Raji (cell line): ENCODE data around the gene KIF2A.

ENCODE experiments used
- POLR2A ChIP-seq: IDR thresholded peaks from 2 replicates; pipeline ENCODE4 v1.6.1; 2011; ENCODE audit warnings: low read depth, low read length, control low read depth; ENCODE audit not compliant: insufficient read depth

KIF2A gene

DNA sequence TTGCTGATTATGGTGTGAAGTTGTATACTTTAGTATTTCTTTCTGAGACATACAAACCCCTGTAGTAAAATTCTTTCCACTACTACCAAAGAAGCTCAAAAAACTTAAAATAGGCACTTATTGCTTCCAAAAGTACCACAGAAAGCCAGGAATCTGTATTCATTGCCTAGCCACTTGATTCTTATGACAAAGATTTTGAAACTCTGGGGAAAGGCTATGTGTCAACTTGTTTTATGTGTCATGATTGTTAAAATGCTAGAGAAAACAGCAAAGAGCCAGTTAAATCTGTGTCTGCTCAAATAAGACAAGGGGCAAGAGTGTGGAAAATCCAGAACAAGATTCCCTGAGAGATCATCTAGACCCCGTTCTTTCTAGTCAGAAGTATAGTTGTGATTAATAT lies 6.0 kb downstream of the KIF2A start:
- TF ChIP-seq POLR2A = no peak

DNA sequence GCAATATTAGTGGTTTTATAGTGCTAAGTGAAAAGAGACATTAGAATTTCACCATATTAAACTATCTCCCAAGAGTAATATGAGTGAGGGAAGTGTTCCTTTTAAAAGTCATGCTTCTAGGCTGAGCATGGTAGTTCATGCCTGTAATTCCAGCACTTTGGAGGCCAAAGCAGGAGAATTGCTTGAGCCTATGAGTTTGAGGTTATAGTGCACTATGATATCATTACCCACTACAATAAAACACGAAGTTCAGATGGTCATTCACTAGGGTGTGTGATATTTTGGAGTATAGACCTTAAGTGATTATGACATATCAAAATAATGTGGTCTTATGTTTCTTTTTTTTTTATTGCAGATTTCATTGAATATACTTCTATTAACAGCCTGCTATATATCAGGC lies 6.7 kb downstream of the KIF2A start:
- TF ChIP-seq POLR2A = no peak

DNA sequence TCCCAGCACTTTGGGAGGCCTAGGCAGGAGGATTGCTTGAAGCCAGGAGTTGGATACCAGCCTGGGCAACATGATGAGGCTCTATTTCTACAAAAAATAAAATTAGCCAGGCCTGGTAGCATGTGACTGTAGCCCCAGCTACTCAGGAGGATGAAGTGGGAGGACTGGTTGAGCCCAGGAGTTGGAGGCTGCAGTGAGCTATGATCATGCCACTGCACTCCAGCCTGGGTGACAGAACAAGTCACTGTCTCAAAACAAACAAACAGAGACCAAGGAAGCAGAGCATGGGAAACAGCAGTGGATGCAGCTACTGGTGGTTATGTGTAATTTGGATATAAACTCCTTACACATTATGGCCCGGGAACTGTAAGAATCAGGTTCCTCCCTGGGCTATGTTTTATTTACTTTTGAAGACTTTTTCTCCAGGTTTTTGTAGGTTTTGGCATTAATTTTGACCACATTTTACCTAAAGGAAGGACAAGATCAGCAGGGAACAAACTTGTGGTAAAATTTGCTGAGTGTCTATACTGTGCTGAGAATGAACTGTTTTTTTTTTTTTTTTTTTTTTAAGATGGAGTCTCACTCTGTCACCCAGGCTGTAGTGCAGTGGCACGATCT lies 8.3 kb downstream of the KIF2A start:
- no peak for TF ChIP-seq POLR2A

DNA sequence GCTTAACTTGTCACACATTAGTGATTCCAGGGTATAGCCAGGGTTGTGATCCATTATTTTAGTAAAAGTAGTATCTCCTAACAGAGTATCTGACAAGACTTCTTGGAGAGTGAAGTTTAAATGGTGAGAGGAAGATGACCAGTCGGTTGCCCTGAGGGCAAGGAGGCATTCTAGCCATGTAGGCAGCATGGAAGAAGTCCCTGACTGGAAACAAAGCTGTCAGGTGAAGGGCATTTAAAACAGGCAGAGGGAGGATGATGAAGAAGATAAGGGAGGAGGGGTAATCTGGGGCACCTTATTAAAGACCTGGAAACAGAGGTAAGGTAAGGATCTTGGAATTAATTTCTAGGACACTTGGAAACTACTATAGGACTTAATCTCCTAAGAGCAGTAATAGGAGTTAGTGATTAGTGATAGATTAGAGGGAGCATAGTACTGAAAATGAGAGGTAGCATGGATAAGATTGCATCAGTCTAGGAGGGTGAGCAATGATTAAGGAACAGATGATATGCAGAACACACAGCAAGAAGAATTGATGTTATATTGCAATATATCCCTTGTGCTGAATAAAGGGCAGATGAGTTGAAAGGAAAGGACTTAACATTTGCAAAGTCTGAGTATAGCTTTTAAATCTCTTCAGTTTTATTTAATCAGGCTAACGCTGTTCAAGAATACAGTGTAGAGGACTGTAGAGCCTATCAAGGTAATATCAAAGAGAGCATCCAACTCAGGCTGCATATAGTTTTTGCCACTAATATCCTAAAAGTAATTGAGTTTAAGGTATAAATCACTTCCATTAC lies 9.6 kb downstream of the KIF2A start:
- TF ChIP-seq POLR2A = no peak

DNA sequence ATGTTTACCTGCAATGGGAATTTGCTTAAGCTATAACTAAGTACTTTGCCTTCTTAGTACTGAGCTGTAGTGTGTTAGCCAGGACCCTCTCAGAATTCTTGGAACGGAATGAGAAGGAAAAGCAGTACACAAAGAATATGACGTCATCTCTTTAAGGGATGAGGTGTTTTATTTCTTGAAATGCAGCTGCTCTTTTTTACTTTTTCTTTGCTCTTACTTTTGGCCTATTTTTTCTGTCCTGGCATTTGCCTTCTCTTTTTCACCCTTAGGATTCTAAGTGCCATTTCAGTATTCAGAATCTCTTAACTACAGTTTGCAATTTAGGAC lies 10.1 kb downstream of the KIF2A start:
- TF ChIP-seq POLR2A = no peak

DNA sequence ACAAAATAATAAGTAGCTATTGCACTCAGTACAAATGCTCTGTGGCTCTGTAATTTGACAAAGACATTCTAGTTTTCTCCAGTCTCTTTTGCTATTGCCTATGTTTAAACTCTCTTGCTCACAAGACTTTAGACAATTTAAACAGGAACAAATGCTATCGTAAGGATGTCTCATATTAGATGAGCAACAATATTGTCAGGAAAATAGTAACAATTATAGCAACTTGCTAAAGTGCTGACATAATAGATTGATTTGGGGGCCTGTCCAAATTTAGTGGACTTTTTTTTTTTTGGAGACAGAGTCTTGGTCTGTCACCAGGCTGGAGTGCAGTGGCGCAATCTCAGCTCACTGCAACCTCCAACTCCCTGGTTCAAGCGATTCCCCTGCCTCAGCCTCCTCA lies 11.8 kb downstream of the KIF2A start:
- no peak for TF ChIP-seq POLR2A

DNA sequence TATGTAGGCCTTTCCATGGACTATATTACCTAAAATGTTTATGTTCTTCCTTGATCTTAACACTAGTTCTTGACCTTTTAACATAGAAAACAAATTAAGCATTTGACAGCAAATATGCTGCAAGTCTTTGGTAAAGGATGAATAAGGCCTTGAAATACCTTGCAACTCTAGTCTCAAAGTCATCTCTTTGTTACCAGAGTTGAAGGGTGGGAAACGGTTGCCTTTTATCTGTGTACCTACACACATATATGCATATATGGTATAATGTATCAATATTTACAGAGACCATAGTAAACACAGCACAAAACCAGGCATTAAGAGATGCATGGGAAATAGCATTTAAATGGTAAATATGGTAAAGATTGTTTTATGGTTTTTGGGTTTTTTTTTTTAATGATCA lies 16.5 kb downstream of the KIF2A start:
- TF ChIP-seq POLR2A = no peak

DNA sequence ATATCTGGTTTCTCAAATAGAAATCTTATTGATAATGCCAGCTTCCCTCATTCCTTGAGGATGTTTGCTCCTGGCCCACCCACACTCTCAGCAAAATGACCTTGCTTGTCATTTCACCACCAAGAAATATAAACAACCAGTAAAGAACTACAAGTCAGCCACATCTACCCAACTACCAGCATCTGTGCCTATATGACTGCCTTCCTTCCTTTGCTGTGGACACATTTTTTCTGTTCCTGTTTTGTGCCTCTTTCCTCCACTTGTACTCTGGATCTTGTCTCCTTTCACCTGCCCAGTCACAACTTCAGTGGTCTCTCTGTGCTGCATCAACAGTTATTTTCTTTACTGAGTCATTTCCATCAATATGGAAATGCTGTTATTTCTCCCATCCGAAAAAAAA lies 20.3 kb downstream of the KIF2A start:
- TF ChIP-seq POLR2A = no peak

DNA sequence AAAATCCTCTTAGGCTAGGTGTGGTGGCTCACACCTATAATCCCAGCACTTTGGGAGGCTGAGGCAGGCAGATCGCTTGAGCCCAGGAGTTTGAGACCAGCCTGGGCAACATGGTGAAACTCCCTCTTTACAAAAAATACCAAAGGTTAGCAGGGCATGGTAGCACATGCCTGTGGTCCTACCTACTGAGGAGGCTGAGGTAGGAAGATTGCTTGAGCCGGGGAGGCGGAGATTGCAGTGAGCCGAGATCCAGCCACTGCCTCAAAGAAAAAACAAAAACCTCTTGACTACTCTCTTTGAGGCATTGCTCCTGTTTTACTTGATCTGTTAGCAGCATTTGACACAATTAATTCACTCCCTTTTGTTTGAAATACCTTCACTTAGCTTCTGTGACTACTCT lies 20.7 kb downstream of the KIF2A start:
- TF ChIP-seq POLR2A = no peak

DNA sequence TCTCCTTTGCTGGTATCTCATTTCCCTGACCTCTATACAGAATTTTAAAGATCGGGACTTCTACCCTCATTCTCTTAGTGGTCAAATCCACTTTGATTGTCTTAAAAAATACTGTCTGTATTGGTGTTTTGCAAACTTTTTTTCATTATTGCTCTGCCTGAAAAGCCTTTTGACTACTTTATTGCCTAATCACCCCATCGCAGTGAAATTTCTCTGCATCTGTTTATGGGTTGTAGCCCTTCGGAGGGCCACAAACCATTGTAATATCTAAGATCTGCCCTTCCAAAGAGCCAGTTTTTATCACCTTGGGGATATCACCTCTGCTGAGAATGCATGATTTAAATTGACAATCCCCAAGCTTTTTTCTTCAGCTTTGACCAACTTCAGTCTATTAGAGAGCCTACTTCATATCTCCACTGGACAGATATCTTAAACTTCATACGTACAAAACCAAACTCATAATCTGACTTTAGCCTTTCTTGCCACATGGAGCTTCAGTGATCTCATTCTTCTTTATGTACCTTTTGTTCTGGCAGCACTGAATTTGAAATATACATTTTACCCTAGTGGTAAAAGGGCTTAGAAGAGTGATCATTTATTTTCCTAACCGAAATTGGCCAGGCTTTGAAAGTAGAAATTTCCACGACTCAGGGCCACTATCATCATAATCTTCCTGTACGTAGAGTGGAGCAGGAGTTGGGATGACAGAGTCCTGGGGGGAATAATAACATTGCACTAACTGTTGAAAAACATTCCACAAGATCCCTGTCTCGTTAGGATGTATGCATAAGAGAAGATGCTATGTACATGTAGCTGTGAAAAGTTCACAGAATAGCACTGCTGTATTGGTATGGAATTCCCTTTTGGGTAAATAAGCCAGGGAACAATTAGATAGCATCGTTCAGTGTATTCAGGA lies 21.4 kb downstream of the KIF2A start:
- no peak for TF ChIP-seq POLR2A

DNA sequence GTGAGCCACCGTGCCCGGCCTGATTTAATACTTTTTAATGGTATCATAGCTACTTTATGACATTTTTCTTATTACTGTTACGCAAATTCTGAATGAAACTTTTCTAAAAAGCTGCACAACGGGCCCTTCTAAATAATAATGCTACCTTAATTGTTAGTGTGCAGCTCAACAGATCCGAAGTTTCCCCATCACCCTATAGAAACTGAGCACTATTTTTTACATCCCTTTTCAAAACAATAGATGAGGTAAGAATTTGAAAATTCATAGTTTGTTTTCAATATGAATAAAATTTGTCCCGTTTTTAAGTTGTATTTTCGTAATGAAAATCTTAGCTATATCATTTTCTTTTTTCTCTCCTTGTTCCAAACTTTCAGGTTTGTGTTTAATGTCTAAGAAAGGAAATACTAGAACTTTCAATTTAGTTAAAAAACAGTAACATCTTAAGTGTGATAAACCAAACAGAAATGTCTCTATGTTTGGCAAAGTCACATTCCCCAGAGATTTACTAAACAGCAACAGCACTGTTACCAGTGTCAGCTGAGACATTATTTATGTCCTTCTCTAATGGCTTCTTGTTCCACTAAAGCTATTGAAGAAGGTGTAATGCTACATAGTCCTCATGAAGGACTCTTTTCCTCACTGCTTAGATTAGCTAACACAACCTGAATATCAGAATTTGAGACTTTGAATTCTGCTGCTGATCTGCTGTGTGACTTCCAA lies 22.9 kb downstream of the KIF2A start:
- no peak for TF ChIP-seq POLR2A

DNA sequence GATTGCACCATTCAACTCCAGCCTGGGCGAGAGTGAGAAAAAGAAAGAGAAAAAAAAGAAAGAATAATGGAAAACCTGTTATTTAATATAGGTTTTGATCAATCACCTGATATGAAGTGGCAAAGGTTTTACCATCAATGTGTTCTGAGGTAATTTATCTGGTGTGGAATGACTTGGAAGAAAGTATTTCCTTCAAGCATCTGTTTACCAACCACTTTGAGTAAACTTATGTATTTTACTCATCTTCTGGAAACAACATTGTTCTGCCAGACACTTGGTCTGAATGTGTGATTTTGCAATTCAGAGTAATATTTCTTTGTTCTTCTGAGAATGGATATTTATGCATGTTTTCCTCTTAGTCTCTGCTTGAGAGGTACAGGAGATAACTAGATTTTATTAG lies 24.3 kb downstream of the KIF2A start:
- TF ChIP-seq POLR2A = no peak

DNA sequence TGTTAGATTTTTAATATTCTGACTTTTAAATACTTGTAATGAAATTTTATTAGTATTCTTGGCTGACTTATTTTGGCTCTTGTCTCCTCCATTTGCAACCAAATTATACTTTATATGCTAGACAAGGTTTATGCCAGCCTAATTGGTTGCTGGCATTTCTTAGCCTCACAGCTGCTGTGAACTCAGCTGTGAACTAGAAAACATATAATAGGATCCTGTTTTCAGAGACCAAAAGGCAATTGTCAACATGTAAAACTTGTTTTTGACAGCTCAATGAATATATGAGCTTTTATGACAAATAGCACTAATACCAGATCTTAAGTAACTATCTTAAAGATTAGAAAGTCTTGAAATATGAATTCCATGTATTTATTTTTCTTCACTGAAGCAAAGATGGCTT lies 25.9 kb downstream of the KIF2A start:
- TF ChIP-seq POLR2A = no peak

DNA sequence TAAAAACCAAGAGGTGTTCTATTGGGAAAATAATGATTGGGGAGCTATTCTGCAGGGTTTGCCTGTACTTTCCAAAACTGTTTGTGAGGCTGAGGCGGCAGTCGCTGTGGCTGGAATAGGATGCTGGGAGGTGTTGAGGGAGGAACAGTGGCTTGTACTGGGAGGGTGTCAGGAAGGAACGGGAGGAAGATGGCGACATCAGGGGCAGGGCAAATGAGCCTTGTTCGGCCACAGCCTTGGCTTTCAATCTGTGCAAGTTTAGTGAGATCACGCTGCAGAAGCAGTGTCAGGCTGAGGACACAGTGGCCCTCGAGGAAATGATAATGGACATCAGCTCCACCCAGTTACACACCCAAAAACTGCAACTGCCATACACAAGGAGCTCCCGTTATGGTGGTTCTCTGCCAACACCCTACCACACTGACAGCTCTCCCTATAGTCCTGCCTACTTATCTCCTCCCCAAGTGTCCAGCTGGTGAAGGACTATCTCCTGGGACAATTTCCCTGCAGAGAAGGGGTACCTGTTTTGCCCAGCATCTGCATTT lies 27.3 kb downstream of the KIF2A start:
- TF ChIP-seq POLR2A = no peak

DNA sequence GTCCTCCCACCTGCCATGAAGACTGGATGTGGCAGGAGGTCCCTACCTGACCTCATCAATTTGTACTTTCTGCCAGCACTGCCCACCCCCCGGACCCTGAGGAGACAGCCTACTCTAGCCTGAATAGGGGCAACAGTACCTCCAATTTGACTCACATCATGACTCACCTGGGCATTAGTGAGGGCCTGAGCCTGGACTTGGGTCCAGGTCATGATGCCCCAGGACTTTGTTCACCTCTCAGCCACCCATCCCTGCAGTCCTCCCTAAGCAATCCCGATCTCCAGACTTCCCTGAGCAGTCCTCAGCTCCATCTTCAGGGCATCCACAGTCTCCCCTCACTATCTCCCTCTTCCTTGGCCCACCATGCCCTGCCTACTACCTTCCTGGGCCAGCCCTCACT lies 28.1 kb downstream of the KIF2A start:
- TF ChIP-seq POLR2A = no peak
